ENCODE results near the gene SLC7A6.

The SLC7A6 gene

GRCh38 chr16:68348639-68349445 lies 84.5 kb downstream of the SLC7A6 start:
- no peak for DNase-seq

- no peak for DNase-seq
These were observed 85.6 kb downstream of the SLC7A6 start for GRCh38 chr16:68349838-68350410.

- DNase-seq: no peak
These were observed 86.6 kb downstream of the SLC7A6 start for GRCh38 chr16:68350813-68351350.
